Measurements from ENCODE around the gene BRI3.
A peak's percentile ranks its signal among the peaks of the same experiment; 100 is the strongest.

The BRI3 gene

DNA sequence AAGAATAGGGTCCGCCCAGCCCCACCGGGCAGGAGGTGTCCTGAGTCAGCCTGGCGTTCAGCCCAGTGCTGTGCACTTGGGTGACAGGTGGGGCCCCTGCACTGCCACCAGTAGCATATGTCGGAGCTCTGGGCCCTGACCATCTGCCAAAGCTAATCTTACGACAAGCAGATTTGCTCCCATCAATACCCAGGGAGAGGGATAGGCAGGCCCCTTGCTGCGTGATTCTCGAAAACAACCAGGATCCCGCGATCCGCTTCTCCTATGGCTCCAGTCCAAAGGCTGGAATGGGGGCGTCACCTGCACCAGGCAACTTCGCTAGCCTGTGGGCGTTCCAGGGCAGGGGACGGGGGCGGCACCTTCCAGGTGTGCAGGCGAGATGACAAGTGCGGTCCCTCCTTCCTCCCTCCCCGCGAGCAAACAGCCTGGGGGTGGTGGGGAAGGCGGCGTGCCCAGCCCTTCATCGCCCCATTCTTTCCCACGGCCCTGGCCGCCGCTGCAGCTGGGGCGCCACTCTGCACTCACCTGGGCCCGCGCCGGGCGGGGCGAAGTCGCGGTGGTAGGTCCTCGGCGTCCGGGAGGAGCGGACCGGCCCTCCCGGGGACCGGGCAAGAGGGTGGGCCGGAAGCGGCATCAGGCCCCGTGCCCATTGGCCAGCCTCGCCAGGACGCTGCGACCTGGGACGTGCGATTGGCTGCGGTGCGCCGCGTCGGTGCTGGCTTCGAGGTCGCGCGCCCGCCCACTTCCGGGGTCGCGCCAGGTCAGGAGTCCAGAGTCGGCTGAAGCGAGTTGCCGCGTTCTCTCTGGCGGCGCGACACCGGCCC, 29.7 kb upstream of the BRI3 start, which contains the start of gene TECPR1:
TSS of gene TECPR1 (minus strand) at position 632 of the 824 bp plus-strand sequence. CDS start 6,086 bp downstream, outside the sequence.
- Histone ChIP-seq H2AFZ (ENCODE audit: low read depth, low read length) (peak within 1 kb of the TSS; percentile 99), H4K91ac (ENCODE audit: low read length) (peak within 1 kb of the TSS; percentile 59), H2BK15ac (ENCODE audit: low read depth, poor library complexity, severe bottlenecking) (no peak within 1 kb of the TSS), H3K4me3 (ENCODE audit: insufficient read depth in 1 of 2, low read depth in 1 of 2, low read length in 2 of 2) (peak within 1 kb of the TSS; percentile 97 to 100), H3K4ac (ENCODE audit: low read depth in 1 of 2, low read length in 2 of 2) (peak within 1 kb of the TSS; percentile 20 to 57), H3K14ac (ENCODE audit: low read length in 2 of 2) (peak within 1 kb of the TSS in 1 of 2 experiments; percentile 89), H2BK5ac (ENCODE audit: low read depth, low read length, poor library complexity, severe bottlenecking) (no peak within 1 kb of the TSS), H3K27me3 (ENCODE audit: control insufficient read depth in 1 of 2, insufficient read depth in 1 of 2, low read length in 2 of 2) (no peaks in the 10 kb centered on the region), H3K4me2 (ENCODE audit: low read length, poor library complexity, severe bottlenecking) (peak within 1 kb of the TSS; percentile 84), H3K9me3 (ENCODE audit: control insufficient read depth, low read length) (no peaks in the 10 kb centered on the region), H3K27ac (ENCODE audit: low read length, poor library complexity, severe bottlenecking) (no peak within 1 kb of the TSS), H2BK120ac (ENCODE audit: low read depth, low read length) (no peak within 1 kb of the TSS), H3K79me1 (replicated peaks; ENCODE audit: low read length, poor library complexity, severe bottlenecking) (peaks cover 47% of the 10 kb centered on the region), H2AK5ac (ENCODE audit: low read length, severe bottlenecking) (no peak within 1 kb of the TSS), H3K23ac (ENCODE audit: low read length in 2 of 2) (peak within 1 kb of the TSS in 1 of 2 experiments; percentile 67), H4K8ac (ENCODE audit: low read length) (peak within 1 kb of the TSS; percentile 97), H3K4me1 (ENCODE audit: control insufficient read depth, insufficient read depth, low read depth, low read length) (peaks cover 13% of the 10 kb centered on the region), H2BK12ac (ENCODE audit: low read length in 2 of 2) (no peak within 1 kb of the TSS), H3K9ac (ENCODE audit: low read length) (peak within 1 kb of the TSS; percentile 91), H3K36me3 (ENCODE audit: control insufficient read depth in 1 of 2, insufficient read depth in 2 of 2, low read depth in 1 of 2, low read length in 2 of 2) (peaks cover 17 to 30% of the 10 kb centered on the region in 2 experiments), H3K18ac (ENCODE audit: low read depth in 1 of 2, low read length in 2 of 2) (peak within 1 kb of the TSS in 1 of 2 experiments; percentile 96)
- peak; percentile 93 for DNase-seq
- 2% methylated on average over 53 of the region's 69 CpGs for WGBS

DNA sequence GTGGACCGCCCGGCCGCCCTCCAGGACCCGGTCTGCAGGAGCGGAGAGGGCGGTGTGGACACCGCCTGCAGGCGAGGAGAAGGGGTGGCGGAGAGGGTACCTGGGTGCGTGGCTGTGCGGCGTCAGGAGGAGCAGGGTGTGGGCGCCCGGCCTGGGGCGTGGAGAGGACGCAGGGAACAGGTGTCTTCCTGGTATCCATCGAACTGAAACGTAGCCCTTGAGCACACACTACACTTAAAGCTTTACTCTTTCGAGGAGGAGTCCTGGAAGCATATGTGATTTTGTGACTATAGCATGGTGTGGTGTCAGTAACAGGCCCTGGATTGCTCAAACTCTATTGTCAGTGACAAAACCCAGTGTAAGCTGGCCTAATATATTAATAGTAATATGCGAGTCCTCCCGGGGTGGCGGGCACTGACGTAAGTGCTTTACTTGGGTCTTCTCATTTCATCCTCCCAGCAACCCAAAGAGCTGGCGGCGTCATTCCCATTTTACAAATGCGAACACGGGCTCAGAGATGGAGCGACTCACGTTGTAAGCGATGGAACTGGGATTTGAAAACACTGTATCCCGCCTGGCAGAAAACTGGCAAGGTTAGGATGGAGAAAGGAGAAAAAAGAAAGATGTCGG, 28.9 kb upstream of the BRI3 start:
- H3K4me3 ChIP-seq (ENCODE audit: insufficient read depth in 1 of 2, low read depth in 1 of 2, low read length in 2 of 2), result peak overlapping the region; percentile 97 to 100
- H4K91ac ChIP-seq (ENCODE audit: low read length), result peak overlapping the region; percentile 59
- H3K4me1 ChIP-seq (ENCODE audit: control insufficient read depth, insufficient read depth, low read depth, low read length), result peaks cover 13% of the 10 kb centered on the region
- H3K27me3 ChIP-seq (ENCODE audit: control insufficient read depth in 1 of 2, insufficient read depth in 1 of 2, low read length in 2 of 2), result no peaks in the 10 kb centered on the region
- H3K4ac ChIP-seq (ENCODE audit: low read depth in 1 of 2, low read length in 2 of 2), result peak overlapping the region in 1 of 2 experiments; percentile 57
- H3K14ac ChIP-seq (ENCODE audit: low read length in 2 of 2), result peak overlapping the region in 1 of 2 experiments; percentile 75
- peak overlapping the region; percentile 99 for H2AFZ ChIP-seq (ENCODE audit: low read depth, low read length)
- H2BK12ac ChIP-seq (ENCODE audit: low read length in 2 of 2), result no peak overlapping the region
- DNase-seq, result no peak
- peaks cover 22 to 27% of the 10 kb centered on the region in 2 experiments for H3K36me3 ChIP-seq (ENCODE audit: control insufficient read depth in 1 of 2, insufficient read depth in 2 of 2, low read depth in 1 of 2, low read length in 2 of 2)
- no peak overlapping the region for H2BK5ac ChIP-seq (ENCODE audit: low read depth, low read length, poor library complexity, severe bottlenecking)
- H3K23ac ChIP-seq (ENCODE audit: low read length in 2 of 2), result peak overlapping the region in 1 of 2 experiments; percentile 67
- H3K27ac ChIP-seq (ENCODE audit: low read length, poor library complexity, severe bottlenecking), result no peak overlapping the region
- H2BK15ac ChIP-seq (ENCODE audit: low read depth, poor library complexity, severe bottlenecking), result no peak overlapping the region
- peak overlapping the region; percentile 52 for H3K4me2 ChIP-seq (ENCODE audit: low read length, poor library complexity, severe bottlenecking)
- H3K9ac ChIP-seq (ENCODE audit: low read length), result peak overlapping the region; percentile 91
- no peaks in the 10 kb centered on the region for H3K9me3 ChIP-seq (ENCODE audit: control insufficient read depth, low read length)
- H2AK5ac ChIP-seq (ENCODE audit: low read length, severe bottlenecking), result no peak overlapping the region
- 33% methylated on average over 20 of the region's 32 CpGs for WGBS
- H2BK120ac ChIP-seq (ENCODE audit: low read depth, low read length), result no peak overlapping the region
- peak overlapping the region; percentile 97 for H4K8ac ChIP-seq (ENCODE audit: low read length)
- H3K79me1 ChIP-seq (replicated peaks; ENCODE audit: low read length, poor library complexity, severe bottlenecking), result peaks cover 43% of the 10 kb centered on the region
- peak overlapping the region in 1 of 2 experiments; percentile 96 for H3K18ac ChIP-seq (ENCODE audit: low read depth in 1 of 2, low read length in 2 of 2)

DNA sequence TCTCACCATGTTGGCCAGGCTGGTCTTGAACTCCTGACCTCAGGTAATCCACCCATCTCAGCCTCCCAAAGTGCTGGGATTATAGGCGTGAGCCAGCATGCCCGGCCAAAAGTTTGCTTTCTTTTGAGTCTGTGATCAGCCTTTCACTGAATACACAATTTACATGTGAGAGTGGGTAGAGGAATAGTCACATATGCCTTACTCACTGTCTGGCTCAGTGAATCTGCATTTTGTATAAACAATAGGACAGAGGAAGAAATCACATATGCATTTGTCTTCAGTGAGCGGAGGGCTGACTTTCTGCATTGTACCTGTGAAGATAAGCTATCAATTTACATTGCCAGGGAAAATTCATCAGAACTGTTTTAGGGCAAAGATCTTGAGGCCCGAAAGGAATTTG, 27.0 kb upstream of the BRI3 start:
- H3K4me1 ChIP-seq (ENCODE audit: control insufficient read depth, insufficient read depth, low read depth, low read length), result peaks cover 13% of the 10 kb centered on the region
- no peak overlapping the region for H2BK12ac ChIP-seq (ENCODE audit: low read length in 2 of 2)
- no peak overlapping the region for H3K14ac ChIP-seq (ENCODE audit: low read length in 2 of 2)
- H3K18ac ChIP-seq (ENCODE audit: low read depth in 1 of 2, low read length in 2 of 2), result no peak overlapping the region
- H3K36me3 ChIP-seq (ENCODE audit: control insufficient read depth in 1 of 2, insufficient read depth in 2 of 2, low read depth in 1 of 2, low read length in 2 of 2), result peaks cover 12 to 26% of the 10 kb centered on the region in 2 experiments
- no peaks in the 10 kb centered on the region for H3K9me3 ChIP-seq (ENCODE audit: control insufficient read depth, low read length)
- no peak overlapping the region for H4K91ac ChIP-seq (ENCODE audit: low read length)
- H3K27ac ChIP-seq (ENCODE audit: low read length, poor library complexity, severe bottlenecking), result no peak overlapping the region
- H2AK5ac ChIP-seq (ENCODE audit: low read length, severe bottlenecking), result no peak overlapping the region
- no peak overlapping the region for H2BK15ac ChIP-seq (ENCODE audit: low read depth, poor library complexity, severe bottlenecking)
- no peak overlapping the region for H2AFZ ChIP-seq (ENCODE audit: low read depth, low read length)
- no peak overlapping the region for H3K9ac ChIP-seq (ENCODE audit: low read length)
- no peak for DNase-seq
- no peak overlapping the region for H3K4me2 ChIP-seq (ENCODE audit: low read length, poor library complexity, severe bottlenecking)
- H4K8ac ChIP-seq (ENCODE audit: low read length), result no peak overlapping the region
- H3K27me3 ChIP-seq (ENCODE audit: control insufficient read depth in 1 of 2, insufficient read depth in 1 of 2, low read length in 2 of 2), result no peaks in the 10 kb centered on the region
- H2BK5ac ChIP-seq (ENCODE audit: low read depth, low read length, poor library complexity, severe bottlenecking), result no peak overlapping the region
- no peak overlapping the region for H3K4me3 ChIP-seq (ENCODE audit: insufficient read depth in 1 of 2, low read depth in 1 of 2, low read length in 2 of 2)
- 97% methylated on average over 4 of the region's 4 CpGs for WGBS
- H3K23ac ChIP-seq (ENCODE audit: low read length in 2 of 2), result no peak overlapping the region
- no peak overlapping the region for H2BK120ac ChIP-seq (ENCODE audit: low read depth, low read length)
- no peak overlapping the region for H3K4ac ChIP-seq (ENCODE audit: low read depth in 1 of 2, low read length in 2 of 2)
- H3K79me1 ChIP-seq (replicated peaks; ENCODE audit: low read length, poor library complexity, severe bottlenecking), result peaks cover 34% of the 10 kb centered on the region
